ENCODE results near the gene USH2A. TPM values are rescaled to one million over a fixed set of nuclear protein-coding genes. Genes with fewer than 3 reads are reported as not detected.

USH2A gene
- polyA plus RNA-seq, 2 of the 4 experiments (the other 2 are of a cell fraction): not detected

DNA sequence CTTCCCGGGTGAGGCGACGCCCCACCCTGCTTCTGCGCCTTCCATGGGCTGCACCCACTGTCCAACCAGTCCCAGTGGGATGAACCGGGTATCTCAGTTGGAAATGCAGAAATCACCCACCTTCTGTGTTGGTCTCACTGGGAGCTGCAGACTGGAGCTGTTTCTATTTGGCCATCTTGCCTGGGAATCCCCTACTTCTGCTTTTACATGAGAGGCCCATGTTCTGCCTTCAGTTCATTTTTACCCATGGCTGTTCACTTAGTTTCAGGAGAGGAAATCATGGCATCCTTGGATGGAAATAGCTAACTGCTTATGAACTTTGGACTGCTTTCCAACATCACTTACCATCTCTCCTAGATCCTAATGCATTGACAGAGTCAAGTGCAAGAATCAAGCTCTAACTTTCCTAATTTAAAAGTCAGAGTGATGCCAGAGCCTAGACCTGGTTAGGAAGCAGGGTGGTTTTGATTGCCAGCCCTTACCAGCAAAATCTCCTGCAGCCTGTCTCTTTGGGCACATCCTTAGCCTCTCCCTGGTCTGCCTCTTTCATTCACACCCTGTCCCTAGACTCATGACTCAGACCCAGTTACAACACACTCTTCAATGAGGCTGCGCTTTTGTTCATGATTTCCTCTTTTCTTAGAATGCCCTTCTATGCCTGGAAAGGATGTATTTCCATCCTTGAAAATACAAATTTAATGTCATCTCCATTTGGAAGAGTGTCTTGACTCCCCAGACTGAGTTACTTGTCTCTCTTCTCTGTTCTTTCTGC is 719.0 kb downstream of the USH2A start:
- no peak for ATAC-seq
- DNase-seq (ENCODE audit: low read depth in 1 of 2, low spot score in 1 of 2): no peak
- CTCF ChIA-PET: no interaction called here
- no peak overlapping the region for H3K4me2 ChIP-seq
- H3K4me1 ChIP-seq: no peaks in the 10 kb centered on the region
- no peak for TF ChIP-seq NR3C1 (IDR thresholded peaks at IDR 0.05)
- no peak for TF ChIP-seq TFCP2L1 (CRISPR knock-in tag; IDR thresholded peaks at IDR 0.05)
- no peak for TF ChIP-seq ZFP36 (IDR thresholded peaks at IDR 0.05; ENCODE audit: borderline replicate concordance, partially characterized antibody)
- TF ChIP-seq ESRRA (IDR thresholded peaks at IDR 0.05; ENCODE audit: borderline replicate concordance, low read length): no peak
- no peak for TF ChIP-seq ZSCAN20 (CRISPR knock-in tag; IDR thresholded peaks at IDR 0.05)
- TF ChIP-seq CBX2 (IDR thresholded peaks at IDR 0.05; ENCODE audit: borderline replicate concordance, low read depth): no peak
- TF ChIP-seq, protein P1, sequence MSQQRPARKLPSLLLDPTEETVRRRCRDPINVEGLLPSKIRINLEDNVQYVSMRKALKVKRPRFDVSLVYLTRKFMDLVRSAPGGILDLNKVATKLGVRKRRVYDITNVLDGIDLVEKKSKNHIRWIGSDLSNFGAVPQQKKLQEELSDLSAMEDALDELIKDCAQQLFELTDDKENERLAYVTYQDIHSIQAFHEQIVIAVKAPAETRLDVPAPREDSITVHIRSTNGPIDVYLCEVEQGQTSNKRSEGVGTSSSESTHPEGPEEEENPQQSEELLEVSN (IDR thresholded peaks at IDR 0.05; ENCODE audit: borderline replicate concordance, low read depth): no peak
- TF ChIP-seq SREBF2 (IDR thresholded peaks at IDR 0.05): no peak
- TF ChIP-seq HOXB5 (CRISPR knock-in tag; IDR thresholded peaks at IDR 0.05): no peak
- TF ChIP-seq, protein P2, sequence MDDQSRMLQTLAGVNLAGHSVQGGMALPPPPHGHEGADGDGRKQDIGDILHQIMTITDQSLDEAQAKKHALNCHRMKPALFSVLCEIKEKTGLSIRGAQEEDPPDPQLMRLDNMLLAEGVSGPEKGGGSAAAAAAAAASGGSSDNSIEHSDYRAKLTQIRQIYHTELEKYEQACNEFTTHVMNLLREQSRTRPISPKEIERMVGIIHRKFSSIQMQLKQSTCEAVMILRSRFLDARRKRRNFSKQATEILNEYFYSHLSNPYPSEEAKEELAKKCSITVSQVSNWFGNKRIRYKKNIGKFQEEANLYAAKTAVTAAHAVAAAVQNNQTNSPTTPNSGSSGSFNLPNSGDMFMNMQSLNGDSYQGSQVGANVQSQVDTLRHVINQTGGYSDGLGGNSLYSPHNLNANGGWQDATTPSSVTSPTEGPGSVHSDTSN (IDR thresholded peaks at IDR 0.05): no peak
- TF ChIP-seq, protein P3, sequence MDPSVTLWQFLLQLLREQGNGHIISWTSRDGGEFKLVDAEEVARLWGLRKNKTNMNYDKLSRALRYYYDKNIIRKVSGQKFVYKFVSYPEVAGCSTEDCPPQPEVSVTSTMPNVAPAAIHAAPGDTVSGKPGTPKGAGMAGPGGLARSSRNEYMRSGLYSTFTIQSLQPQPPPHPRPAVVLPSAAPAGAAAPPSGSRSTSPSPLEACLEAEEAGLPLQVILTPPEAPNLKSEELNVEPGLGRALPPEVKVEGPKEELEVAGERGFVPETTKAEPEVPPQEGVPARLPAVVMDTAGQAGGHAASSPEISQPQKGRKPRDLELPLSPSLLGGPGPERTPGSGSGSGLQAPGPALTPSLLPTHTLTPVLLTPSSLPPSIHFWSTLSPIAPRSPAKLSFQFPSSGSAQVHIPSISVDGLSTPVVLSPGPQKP (IDR thresholded peaks at IDR 0.05; ENCODE audit: low read depth, low read length): no peak
- TF ChIP-seq, protein P4, sequence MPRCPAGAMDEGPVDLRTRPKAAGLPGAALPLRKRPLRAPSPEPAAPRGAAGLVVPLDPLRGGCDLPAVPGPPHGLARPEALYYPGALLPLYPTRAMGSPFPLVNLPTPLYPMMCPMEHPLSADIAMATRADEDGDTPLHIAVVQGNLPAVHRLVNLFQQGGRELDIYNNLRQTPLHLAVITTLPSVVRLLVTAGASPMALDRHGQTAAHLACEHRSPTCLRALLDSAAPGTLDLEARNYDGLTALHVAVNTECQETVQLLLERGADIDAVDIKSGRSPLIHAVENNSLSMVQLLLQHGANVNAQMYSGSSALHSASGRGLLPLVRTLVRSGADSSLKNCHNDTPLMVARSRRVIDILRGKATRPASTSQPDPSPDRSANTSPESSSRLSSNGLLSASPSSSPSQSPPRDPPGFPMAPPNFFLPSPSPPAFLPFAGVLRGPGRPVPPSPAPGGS (IDR thresholded peaks at IDR 0.05): no peak
- no peak for TF ChIP-seq NFE2L2 (conservative IDR thresholded peaks at IDR 0.05; ENCODE audit: low read length)
- no peak for TF ChIP-seq RARB (CRISPR knock-in tag; IDR thresholded peaks at IDR 0.05)
- no peak for TF ChIP-seq JUNB (IDR thresholded peaks at IDR 0.05)
- no peak for TF ChIP-seq BHLHE40 (IDR thresholded peaks at IDR 0.05; ENCODE audit: low read depth, low read length)
- no peak for TF ChIP-seq RAD21 (conservative IDR thresholded peaks at IDR 0.05 in 1 of 2, IDR thresholded peaks at IDR 0.05 in 1 of 2)
- no peak for TF ChIP-seq EHMT2 (IDR thresholded peaks at IDR 0.05; ENCODE audit: low read depth)
- TF ChIP-seq FOSB (CRISPR knock-in tag; IDR thresholded peaks at IDR 0.05): no peak
- no peak for TF ChIP-seq RNF2 (IDR thresholded peaks at IDR 0.05; ENCODE audit: borderline replicate concordance, low read depth)
- POLR2A ChIA-PET: no interaction called here
- no peak overlapping the region for H3K27ac ChIP-seq
- no peaks in the 10 kb centered on the region for H3K9me3 ChIP-seq
- H3K4me3 ChIP-seq: no peak overlapping the region
- no peak for FAIRE-seq
- WGBS (ENCODE audit: missing lambda C conversion rate): 48% methylated on average over 5 of the region's 6 CpGs

DNA sequence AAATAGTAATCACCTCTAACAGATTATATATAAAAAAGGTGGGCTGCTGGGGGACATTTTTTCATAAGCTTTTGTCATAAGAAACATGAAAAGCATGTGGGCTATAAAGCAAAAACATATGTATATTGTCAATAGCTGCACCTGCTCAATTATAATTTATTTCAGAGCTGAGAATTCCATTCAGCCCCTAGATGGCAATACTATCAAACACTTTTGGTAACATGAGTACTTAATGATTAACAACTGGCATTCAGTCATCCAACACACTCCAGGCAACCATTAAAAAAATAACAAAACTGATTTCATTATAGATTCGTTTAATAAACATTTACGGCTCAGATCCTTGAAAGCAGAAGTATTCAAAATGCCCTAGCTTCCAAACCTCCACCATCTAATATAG is 741.0 kb downstream of the USH2A start:
- Histone ChIP-seq H3K4me2 (no peak overlapping the region), H3K4me1 (no peaks in the 10 kb centered on the region), H3K9me3 (no peaks in the 10 kb centered on the region), H3K27ac (no peak overlapping the region), H3K4me3 (no peak overlapping the region)
- TF ChIP-seq, protein P5, sequence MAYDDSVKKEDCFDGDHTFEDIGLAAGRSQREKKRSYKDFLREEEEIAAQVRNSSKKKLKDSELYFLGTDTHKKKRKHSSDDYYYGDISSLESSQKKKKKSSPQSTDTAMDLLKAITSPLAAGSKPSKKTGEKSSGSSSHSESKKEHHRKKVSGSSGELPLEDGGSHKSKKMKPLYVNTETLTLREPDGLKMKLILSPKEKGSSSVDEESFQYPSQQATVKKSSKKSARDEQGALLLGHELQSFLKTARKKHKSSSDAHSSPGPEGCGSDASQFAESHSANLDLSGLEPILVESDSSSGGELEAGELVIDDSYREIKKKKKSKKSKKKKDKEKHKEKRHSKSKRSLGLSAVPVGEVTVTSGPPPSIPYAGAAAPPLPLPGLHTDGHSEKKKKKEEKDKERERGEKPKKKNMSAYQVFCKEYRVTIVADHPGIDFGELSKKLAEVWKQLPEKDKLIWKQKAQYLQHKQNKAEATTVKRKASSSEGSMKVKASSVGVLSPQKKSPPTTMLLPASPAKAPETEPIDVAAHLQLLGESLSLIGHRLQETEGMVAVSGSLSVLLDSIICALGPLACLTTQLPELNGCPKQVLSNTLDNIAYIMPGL (CRISPR knock-in tag; IDR thresholded peaks at IDR 0.05; ENCODE audit: borderline replicate concordance): no peak
- TF ChIP-seq RAD21 (conservative IDR thresholded peaks at IDR 0.05 in 1 of 2, IDR thresholded peaks at IDR 0.05 in 1 of 2): peak; percentile 32 to 39; a peak in 1 of 5 replicates
- TF ChIP-seq ZC3H11A (IDR thresholded peaks at IDR 0.05): no peak
- ATAC-seq (no peak), FAIRE-seq (no peak), DNase-seq (ENCODE audit: low read depth in 1 of 2, low spot score in 1 of 2) (peak in 1 of 2 experiments; percentile 10)
- WGBS (ENCODE audit: missing lambda C conversion rate): 31% methylated on average over 2 of the region's 2 CpGs
- POLR2A ChIA-PET: no interaction called here
- CTCF ChIA-PET: interaction anchor here (0.6 to 1.7 kb wide), 4 partner anchors 10 to 113 kb away, joined by 3 to 4 read pairs (median 3); no protein-coding TSS in a partner anchor
